Measurements from ENCODE around the gene LMBRD1.

The LMBRD1 gene

DNA sequence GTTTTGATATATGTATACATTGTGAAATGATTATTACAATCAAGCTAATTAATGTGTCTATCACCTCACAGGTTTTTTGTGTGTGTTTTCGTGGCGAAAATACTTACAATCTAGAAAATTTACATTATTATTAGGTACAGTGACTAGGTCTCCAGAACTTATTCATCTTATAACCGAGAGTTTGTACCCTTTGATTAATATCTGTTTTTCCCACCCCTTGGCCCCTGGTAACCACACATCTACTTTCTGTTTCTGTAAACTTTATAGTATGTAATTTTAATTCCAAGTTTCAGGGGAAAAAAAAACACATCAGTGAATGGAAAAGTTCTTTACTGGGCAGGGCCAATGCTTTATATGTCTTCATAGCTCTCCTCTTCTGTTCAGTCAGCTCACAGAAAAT lies 131.4 kb downstream of the LMBRD1 start:
- WGBS = no CpG with 5 or more reads among the region's 3 CpGs
- Histone ChIP-seq H3K14ac (ENCODE audit: low read length in 2 of 2) (no peak overlapping the region), H3K79me1 (replicated peaks; ENCODE audit: low read length, poor library complexity, severe bottlenecking) (no peaks in the 10 kb centered on the region), H3K27ac (ENCODE audit: low read length, poor library complexity, severe bottlenecking) (no peak overlapping the region), H3K9ac (ENCODE audit: low read length) (no peak overlapping the region), H2BK5ac (ENCODE audit: low read depth, low read length, poor library complexity, severe bottlenecking) (no peak overlapping the region), H2BK15ac (ENCODE audit: low read depth, poor library complexity, severe bottlenecking) (no peak overlapping the region), H3K23ac (ENCODE audit: low read length in 2 of 2) (no peak overlapping the region), H4K91ac (ENCODE audit: low read length) (no peak overlapping the region), H2AFZ (ENCODE audit: low read depth, low read length) (no peak overlapping the region), H3K4me1 (ENCODE audit: control insufficient read depth, insufficient read depth, low read depth, low read length) (no peaks in the 10 kb centered on the region), H3K4me2 (ENCODE audit: low read length, poor library complexity, severe bottlenecking) (no peak overlapping the region), H2BK12ac (ENCODE audit: low read length in 2 of 2) (no peak overlapping the region), H3K9me3 (ENCODE audit: control insufficient read depth, low read length) (no peaks in the 10 kb centered on the region), H2AK5ac (ENCODE audit: low read length, severe bottlenecking) (no peak overlapping the region), H3K36me3 (ENCODE audit: control insufficient read depth in 1 of 2, insufficient read depth in 2 of 2, low read depth in 1 of 2, low read length in 2 of 2) (peaks cover 0 to 6% of the 10 kb centered on the region in 2 experiments), H3K4me3 (ENCODE audit: insufficient read depth in 1 of 2, low read depth in 1 of 2, low read length in 2 of 2) (no peak overlapping the region), H3K27me3 (ENCODE audit: control insufficient read depth in 1 of 2, insufficient read depth in 1 of 2, low read length in 2 of 2) (no peaks in the 10 kb centered on the region), H4K8ac (ENCODE audit: low read length) (no peak overlapping the region), H3K4ac (ENCODE audit: low read depth in 1 of 2, low read length in 2 of 2) (no peak overlapping the region), H2BK120ac (ENCODE audit: low read depth, low read length) (no peak overlapping the region), H3K18ac (ENCODE audit: low read depth in 1 of 2, low read length in 2 of 2) (no peak overlapping the region)
- DNase-seq = no peak

DNA sequence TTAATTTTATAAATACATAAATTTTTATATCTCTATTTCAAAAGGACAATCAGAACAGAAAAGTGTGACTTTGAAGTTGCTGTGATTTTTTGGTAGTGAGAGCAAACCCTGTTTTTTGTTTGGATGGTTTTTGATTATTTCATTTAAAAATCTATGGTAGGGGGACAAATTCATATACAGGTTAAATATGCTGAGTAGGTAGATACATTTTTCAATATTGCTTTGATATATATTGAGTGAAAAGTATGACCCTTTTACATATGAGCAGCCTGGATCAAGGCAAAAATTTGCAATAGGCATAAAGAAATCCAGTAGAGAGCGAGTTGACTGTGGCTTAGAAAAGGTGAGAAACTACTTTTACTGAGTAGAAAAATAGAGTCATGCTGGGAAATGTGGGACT lies 132.3 kb downstream of the LMBRD1 start:
- Histone ChIP-seq H2BK15ac (ENCODE audit: low read depth, poor library complexity, severe bottlenecking) (no peak overlapping the region), H3K79me1 (replicated peaks; ENCODE audit: low read length, poor library complexity, severe bottlenecking) (no peaks in the 10 kb centered on the region), H3K4me2 (ENCODE audit: low read length, poor library complexity, severe bottlenecking) (no peak overlapping the region), H3K14ac (ENCODE audit: low read length in 2 of 2) (no peak overlapping the region), H3K27ac (ENCODE audit: low read length, poor library complexity, severe bottlenecking) (no peak overlapping the region), H3K4me1 (ENCODE audit: control insufficient read depth, insufficient read depth, low read depth, low read length) (no peaks in the 10 kb centered on the region), H2AK5ac (ENCODE audit: low read length, severe bottlenecking) (no peak overlapping the region), H2AFZ (ENCODE audit: low read depth, low read length) (no peak overlapping the region), H3K18ac (ENCODE audit: low read depth in 1 of 2, low read length in 2 of 2) (no peak overlapping the region), H4K91ac (ENCODE audit: low read length) (no peak overlapping the region), H4K8ac (ENCODE audit: low read length) (no peak overlapping the region), H3K4me3 (ENCODE audit: insufficient read depth in 1 of 2, low read depth in 1 of 2, low read length in 2 of 2) (no peak overlapping the region), H3K27me3 (ENCODE audit: control insufficient read depth in 1 of 2, insufficient read depth in 1 of 2, low read length in 2 of 2) (no peaks in the 10 kb centered on the region), H3K23ac (ENCODE audit: low read length in 2 of 2) (no peak overlapping the region), H3K9ac (ENCODE audit: low read length) (no peak overlapping the region), H3K36me3 (ENCODE audit: control insufficient read depth in 1 of 2, insufficient read depth in 2 of 2, low read depth in 1 of 2, low read length in 2 of 2) (no peaks in the 10 kb centered on the region), H3K4ac (ENCODE audit: low read depth in 1 of 2, low read length in 2 of 2) (no peak overlapping the region), H2BK120ac (ENCODE audit: low read depth, low read length) (no peak overlapping the region), H3K9me3 (ENCODE audit: control insufficient read depth, low read length) (peaks cover 4% of the 10 kb centered on the region), H2BK12ac (ENCODE audit: low read length in 2 of 2) (no peak overlapping the region), H2BK5ac (ENCODE audit: low read depth, low read length, poor library complexity, severe bottlenecking) (no peak overlapping the region)
- DNase-seq = no peak
- WGBS = 91% methylated on average over 1 of the region's 1 CpG

DNA sequence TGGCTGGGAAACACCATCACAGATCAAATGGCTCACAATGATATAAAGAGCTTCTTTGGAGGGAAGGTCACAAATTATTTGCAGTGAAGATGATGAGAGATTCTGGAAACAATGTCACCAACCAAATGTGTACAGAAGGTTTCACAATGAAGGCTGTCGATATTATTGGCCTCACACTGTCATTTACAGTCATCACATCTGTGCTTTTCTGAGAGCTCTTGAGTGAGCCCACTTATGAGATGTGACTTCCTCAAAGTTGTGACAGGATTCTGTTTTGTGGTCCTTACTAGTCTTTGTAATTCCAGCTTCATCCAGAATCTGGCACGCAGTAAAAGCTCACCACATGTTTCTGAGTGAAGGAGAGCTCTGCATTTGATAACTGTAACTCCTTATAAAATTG lies 133.6 kb downstream of the LMBRD1 start:
- H3K4me3 ChIP-seq (ENCODE audit: insufficient read depth in 1 of 2, low read depth in 1 of 2, low read length in 2 of 2) = no peak overlapping the region
- no peak overlapping the region for H2BK12ac ChIP-seq (ENCODE audit: low read length in 2 of 2)
- no peak overlapping the region for H2AFZ ChIP-seq (ENCODE audit: low read depth, low read length)
- H2BK5ac ChIP-seq (ENCODE audit: low read depth, low read length, poor library complexity, severe bottlenecking) = no peak overlapping the region
- no peak overlapping the region for H3K27ac ChIP-seq (ENCODE audit: low read length, poor library complexity, severe bottlenecking)
- H3K27me3 ChIP-seq (ENCODE audit: control insufficient read depth in 1 of 2, insufficient read depth in 1 of 2, low read length in 2 of 2) = no peaks in the 10 kb centered on the region
- no peak overlapping the region for H3K4me2 ChIP-seq (ENCODE audit: low read length, poor library complexity, severe bottlenecking)
- H2AK5ac ChIP-seq (ENCODE audit: low read length, severe bottlenecking) = no peak overlapping the region
- peaks cover 13% of the 10 kb centered on the region for H3K9me3 ChIP-seq (ENCODE audit: control insufficient read depth, low read length)
- no peak overlapping the region for H3K9ac ChIP-seq (ENCODE audit: low read length)
- H3K36me3 ChIP-seq (ENCODE audit: control insufficient read depth in 1 of 2, insufficient read depth in 2 of 2, low read depth in 1 of 2, low read length in 2 of 2) = no peaks in the 10 kb centered on the region
- H4K91ac ChIP-seq (ENCODE audit: low read length) = no peak overlapping the region
- H3K79me1 ChIP-seq (replicated peaks; ENCODE audit: low read length, poor library complexity, severe bottlenecking) = no peaks in the 10 kb centered on the region
- no peak overlapping the region for H4K8ac ChIP-seq (ENCODE audit: low read length)
- DNase-seq = no peak
- no peak overlapping the region for H3K14ac ChIP-seq (ENCODE audit: low read length in 2 of 2)
- no peak overlapping the region for H3K23ac ChIP-seq (ENCODE audit: low read length in 2 of 2)
- no peak overlapping the region for H2BK15ac ChIP-seq (ENCODE audit: low read depth, poor library complexity, severe bottlenecking)
- no peak overlapping the region for H3K18ac ChIP-seq (ENCODE audit: low read depth in 1 of 2, low read length in 2 of 2)
- no peak overlapping the region for H2BK120ac ChIP-seq (ENCODE audit: low read depth, low read length)
- 100% methylated on average over 1 of the region's 2 CpGs for WGBS
- no peak overlapping the region for H3K4ac ChIP-seq (ENCODE audit: low read depth in 1 of 2, low read length in 2 of 2)
- H3K4me1 ChIP-seq (ENCODE audit: control insufficient read depth, insufficient read depth, low read depth, low read length) = no peaks in the 10 kb centered on the region

- H3K18ac ChIP-seq (ENCODE audit: low read depth in 1 of 2, low read length in 2 of 2) = no peak overlapping the region
Measured at GRCh38 chr6:69650703-69651102, 146.1 kb downstream of the LMBRD1 start.

More at GRCh38 chr6:69650703-69651102, 146.1 kb downstream of the LMBRD1 start:
- no peak overlapping the region for H3K4ac ChIP-seq (ENCODE audit: low read depth in 1 of 2, low read length in 2 of 2)
- H2BK5ac ChIP-seq (ENCODE audit: low read depth, low read length, poor library complexity, severe bottlenecking) = no peak overlapping the region
- no peak overlapping the region for H3K14ac ChIP-seq (ENCODE audit: low read length in 2 of 2)
- H3K27ac ChIP-seq (ENCODE audit: low read length, poor library complexity, severe bottlenecking) = no peak overlapping the region
- no peaks in the 10 kb centered on the region for H3K27me3 ChIP-seq (ENCODE audit: control insufficient read depth in 1 of 2, insufficient read depth in 1 of 2, low read length in 2 of 2)
- no peak overlapping the region for H3K9ac ChIP-seq (ENCODE audit: low read length)
- H2BK120ac ChIP-seq (ENCODE audit: low read depth, low read length) = no peak overlapping the region
- H4K8ac ChIP-seq (ENCODE audit: low read length) = no peak overlapping the region
- no peak overlapping the region for H2BK12ac ChIP-seq (ENCODE audit: low read length in 2 of 2)
- H3K4me2 ChIP-seq (ENCODE audit: low read length, poor library complexity, severe bottlenecking) = no peak overlapping the region
- H2BK15ac ChIP-seq (ENCODE audit: low read depth, poor library complexity, severe bottlenecking) = no peak overlapping the region
- no peak overlapping the region for H2AFZ ChIP-seq (ENCODE audit: low read depth, low read length)
- H4K91ac ChIP-seq (ENCODE audit: low read length) = no peak overlapping the region
- peaks cover 3% of the 10 kb centered on the region for H3K4me1 ChIP-seq (ENCODE audit: control insufficient read depth, insufficient read depth, low read depth, low read length)
- no peak overlapping the region for H3K23ac ChIP-seq (ENCODE audit: low read length in 2 of 2)
- H2AK5ac ChIP-seq (ENCODE audit: low read length, severe bottlenecking) = no peak overlapping the region
- no peaks in the 10 kb centered on the region for H3K9me3 ChIP-seq (ENCODE audit: control insufficient read depth, low read length)
- no peaks in the 10 kb centered on the region for H3K36me3 ChIP-seq (ENCODE audit: control insufficient read depth in 1 of 2, insufficient read depth in 2 of 2, low read depth in 1 of 2, low read length in 2 of 2)
- H3K79me1 ChIP-seq (replicated peaks; ENCODE audit: low read length, poor library complexity, severe bottlenecking) = no peaks in the 10 kb centered on the region
- no peak overlapping the region for H3K4me3 ChIP-seq (ENCODE audit: insufficient read depth in 1 of 2, low read depth in 1 of 2, low read length in 2 of 2)
- DNase-seq = no peak
